GM19452 (cell line): ENCODE measurements around the gene KRT78.
"Not testable (repeated sequence)": the region's sequence is repeated elsewhere in the genome, so short reads cannot be mapped to it uniquely, and the experiment has no call there.

Experiments used
- ATAC-seq: cut with Tn5 transposase; IDR thresholded peaks from one replicate; pipeline ENCODE4 v1.9.1; 2021; ENCODE audit not compliant: unreplicated experiment

The KRT78 gene

DNA sequence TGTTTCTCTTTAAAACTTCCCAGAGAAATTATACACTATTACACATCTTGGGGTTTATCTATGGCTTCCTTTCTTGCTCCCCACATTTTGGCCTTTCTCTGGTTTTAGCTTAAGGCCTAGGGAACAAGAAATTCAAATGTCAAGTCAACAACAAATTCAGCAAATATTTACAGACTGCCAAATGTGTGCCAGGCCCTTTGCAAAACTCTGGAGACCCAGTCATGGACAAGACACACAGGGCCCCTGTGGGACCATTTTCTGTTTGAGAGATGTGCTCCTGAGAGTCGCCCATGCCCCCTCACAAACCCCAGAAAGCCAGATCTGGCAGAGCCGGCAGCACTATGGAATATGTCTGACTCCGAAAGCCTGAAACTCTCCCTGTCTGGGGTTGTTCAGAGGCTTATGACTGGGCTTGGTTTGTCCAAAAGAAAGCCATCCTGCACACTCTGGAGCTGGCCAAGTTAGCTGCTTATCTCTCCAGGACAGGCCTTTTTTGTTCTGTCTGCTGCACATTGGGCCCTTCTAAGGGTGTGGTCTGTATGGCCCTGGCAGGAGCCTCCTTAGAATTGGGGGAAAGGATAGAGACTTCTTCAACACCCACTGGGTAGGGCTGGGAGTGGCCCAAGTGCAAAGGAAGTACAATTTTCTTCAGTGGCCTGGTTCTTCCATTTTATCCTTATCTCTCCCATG is 51.8 kb downstream of the KRT78 start:
- ATAC-seq, result no peak

DNA sequence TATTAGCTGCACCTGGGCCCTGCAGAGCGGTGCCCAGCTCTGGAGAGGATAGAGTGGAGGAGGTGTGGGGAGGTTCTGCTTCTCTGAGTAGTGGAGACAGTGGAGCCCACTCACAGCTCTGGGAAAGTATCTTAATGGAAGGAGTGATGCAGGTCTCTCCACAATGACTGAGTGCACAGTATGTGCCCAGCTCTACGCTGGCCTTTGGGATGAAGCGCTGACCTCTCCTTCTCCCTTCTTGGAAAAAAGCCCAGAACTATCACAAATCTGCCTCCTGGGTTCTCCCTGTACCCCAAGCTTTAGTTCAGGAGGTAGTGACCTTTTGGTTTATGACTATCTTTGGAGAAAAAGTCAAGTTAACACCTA is 52.4 kb downstream of the KRT78 start:
- ATAC-seq, result no peak

DNA sequence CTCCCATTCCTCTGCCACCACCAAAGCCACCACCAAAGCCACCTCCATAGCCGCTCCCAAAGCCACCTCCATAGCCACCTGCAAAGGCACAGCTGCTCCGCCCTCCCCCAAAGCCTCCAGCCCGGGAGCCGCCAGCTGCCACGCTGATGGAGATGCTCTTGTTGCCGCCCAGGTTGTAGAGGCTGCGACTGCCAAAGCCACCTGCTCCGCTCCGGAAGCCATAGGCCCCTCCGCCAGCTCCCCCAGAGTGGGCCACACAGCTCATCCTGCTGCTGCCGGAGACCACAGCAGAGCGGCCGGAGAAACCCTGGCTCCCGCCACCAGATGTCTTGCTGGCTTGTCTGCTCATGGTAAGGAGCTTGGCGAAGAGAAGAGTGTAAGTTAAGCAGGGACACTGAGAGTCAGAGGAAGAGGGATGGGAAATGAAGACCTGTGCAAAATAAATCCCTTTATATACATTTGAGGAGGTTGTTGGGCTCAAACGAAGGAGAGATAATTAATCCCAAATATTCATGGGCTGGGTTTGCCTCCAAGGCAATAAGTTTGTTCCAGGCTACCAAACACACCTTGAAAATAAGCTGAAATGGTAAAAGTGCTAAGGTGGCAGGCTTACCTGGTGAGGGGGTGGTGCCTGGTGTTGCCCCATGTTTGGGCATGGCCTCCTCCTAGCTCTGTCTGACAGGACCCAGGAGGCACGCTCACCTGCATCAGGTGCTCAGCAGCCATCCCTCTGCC is 52.9 kb downstream of the KRT78 start, which contains the start of gene KRT3:
Gene KRT3, minus strand, starts transcription at position 424 of the 735 bp plus-strand sequence. Its CDS starts 75 bp downstream, at position 349.
- no peak for ATAC-seq

DNA sequence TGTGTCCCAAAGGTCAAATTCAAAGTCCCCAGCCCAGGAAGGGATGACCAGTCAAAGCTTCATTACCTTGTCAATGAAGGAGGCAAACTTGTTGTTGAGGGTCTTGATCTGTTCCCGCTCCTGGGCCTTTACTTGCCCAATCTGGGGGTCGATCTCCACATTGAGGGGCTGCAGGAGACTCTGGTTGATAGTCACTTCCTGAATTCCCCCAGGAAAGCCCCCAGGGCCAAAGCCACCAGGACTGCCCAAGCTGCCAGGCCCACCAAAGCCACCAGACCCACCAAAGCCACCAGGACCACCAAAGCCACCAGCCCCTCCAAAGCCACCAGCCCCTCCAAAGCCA is 53.5 kb downstream of the KRT78 start:
- not testable (repeated sequence) for ATAC-seq

- no peak for ATAC-seq
Observed at GRCh38 chr12:52794479-52795331, 54.1 kb downstream of the KRT78 start.

DNA sequence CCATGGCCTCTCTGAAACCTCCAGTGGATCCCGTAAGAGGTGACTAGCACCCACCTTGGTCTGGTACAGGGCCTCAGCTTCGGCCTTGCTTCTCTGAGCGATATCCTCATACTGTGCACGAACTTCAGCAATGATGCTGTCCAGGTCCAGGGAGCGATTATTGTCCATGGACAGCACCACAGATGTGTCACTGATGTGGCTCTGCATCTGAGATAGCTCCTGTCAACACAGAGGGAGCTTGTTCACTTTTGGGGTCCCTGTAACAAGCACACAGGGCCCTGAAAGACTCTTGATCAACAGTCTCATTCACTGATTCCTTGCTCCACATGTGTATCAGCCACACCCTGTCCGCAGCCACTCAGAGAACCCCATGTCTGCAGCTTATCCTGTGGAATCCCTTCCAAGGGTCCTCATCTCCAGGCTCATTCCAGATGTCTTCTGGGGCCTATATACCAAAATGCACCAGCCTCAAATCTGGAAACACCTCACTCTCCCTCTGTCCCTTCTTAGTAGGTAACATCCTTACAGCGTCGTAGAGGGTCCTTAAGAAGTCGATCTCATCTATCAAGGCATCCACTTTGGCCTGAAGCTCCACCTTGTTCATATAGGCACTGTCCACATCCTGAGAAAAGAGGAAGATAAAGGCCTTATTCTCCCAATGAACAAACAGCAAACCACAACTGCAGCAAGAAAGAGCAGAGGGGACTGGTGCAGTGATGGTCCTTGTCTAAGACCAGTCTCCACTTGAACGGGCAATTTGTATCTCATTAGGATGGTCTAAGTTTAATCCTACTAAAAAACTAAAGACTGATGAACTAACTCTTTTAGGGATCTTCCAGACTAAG is 56.4 kb downstream of the KRT78 start:
- no peak for ATAC-seq

DNA sequence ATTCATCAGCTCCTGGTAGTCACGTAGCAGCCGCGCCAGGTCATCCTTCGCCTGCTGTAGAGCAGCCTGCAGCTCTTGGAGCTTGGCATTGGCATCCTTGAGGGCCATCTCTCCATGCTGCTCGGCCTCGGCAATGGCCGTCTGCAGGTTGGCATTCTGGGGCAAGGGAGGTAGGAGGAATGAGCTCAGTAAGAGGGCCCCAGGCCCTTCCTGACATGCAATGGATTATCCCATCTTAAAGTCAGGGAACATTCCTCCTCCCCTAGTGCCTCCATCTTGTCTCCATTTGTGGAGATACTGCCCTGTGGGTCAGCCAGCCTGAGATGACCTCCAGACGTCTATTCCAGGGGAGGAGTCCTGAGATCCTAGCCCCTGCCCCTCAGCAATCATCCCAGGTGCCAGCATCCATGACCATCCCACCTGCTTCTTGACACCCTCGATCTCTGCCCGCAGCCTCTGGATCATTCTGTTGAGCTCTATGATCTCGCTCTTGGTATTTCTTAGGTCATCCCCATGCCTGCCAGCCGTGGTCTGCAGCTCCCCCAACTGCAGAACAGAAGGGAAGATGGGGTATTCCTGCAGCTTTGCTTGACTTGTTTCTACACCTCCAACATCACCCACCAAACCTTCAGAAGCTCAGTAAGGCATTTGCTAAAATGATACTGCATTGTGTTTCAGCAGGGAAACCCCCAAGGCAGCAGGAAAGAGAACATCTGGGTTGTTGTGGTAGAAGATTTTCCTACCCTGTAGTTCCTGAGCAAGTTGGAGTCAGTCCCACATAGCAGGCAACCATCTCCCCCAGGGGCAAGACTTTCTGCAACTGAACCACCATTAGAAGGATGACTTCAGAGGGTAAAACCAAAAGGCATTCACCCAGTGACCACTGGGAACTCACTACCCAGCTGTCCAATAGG is 57.3 kb downstream of the KRT78 start:
- ATAC-seq, result no peak

DNA sequence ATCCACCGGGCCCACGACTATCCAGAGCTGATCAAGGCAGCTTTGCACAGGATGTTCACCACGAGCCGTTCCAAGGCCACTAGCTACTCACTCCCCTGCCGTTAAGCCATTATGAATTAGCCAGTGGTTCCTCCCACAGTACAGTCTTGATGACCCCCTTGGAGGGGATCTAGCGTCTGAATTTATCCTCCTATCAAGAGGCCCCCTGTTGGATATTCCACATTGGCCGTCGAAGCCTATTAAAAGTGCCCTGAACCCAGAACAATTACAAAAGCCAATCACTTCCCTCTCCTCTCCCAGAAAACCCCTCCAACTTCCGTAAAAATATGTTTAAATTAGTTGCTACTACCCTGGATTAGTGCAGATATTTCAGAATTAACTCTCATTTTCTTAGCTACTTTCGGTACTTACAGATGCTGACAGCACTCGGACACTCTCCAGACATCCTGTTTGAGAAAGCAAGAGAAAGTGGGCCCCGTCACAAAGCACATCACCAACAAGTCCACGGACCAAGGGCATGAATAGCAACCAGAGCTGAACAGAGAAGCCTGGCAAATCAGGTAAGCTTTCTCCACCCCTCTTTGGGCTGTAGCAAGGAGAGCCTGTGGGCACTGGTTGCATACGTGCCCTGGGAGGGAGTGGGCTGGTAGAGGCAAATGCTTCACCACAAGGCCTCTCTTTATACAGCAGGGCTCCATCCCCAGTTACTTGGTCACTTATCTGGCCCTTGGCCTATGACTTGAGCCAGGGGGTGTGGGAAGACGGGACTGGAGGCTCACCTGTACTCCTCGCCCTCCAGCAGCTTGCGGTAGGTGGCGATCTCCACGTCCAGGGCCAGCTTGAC is 58.1 kb downstream of the KRT78 start:
- ATAC-seq, result no peak

DNA sequence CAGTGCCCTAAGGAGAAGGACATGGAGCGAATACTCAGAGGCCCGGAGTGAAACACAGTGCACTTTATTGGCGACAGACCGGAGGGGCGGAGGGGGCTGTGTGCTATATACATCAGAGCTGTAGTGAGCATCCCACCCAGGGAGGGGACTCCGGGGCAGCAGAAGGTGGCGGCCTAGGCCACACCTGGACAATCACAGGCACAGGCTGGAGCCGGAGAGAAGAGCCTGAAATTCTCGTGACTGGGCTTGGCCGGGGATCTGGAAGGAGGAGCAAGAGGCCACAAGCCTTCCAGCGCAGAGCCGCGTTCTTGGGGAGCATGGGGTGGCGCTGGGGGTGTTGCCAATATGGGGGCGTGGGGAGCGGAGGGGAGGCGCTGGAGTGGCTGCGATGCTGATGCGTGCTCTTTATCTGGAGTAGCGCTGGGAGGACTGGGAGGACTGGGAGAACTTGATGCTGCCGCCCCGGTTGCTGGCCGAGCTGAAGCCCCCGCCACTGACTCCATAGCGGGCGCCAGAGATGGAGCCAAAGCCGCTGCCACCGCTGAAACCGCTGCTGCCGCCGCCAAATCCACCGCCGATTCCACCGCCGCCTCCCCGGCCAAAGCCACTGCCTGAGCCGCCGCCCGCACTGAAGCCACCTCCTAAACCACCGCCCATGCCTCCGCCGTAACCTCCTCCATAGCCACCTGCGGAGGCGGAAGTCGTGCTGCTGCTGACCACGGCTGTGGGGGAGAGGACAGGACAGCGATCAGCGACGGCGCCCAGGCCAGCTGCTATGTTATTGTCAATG is 59.0 kb downstream of the KRT78 start:
- no peak for ATAC-seq

- ATAC-seq, result no peak
Observed at GRCh38 chr12:52788876-52789636, 59.7 kb downstream of the KRT78 start.

DNA sequence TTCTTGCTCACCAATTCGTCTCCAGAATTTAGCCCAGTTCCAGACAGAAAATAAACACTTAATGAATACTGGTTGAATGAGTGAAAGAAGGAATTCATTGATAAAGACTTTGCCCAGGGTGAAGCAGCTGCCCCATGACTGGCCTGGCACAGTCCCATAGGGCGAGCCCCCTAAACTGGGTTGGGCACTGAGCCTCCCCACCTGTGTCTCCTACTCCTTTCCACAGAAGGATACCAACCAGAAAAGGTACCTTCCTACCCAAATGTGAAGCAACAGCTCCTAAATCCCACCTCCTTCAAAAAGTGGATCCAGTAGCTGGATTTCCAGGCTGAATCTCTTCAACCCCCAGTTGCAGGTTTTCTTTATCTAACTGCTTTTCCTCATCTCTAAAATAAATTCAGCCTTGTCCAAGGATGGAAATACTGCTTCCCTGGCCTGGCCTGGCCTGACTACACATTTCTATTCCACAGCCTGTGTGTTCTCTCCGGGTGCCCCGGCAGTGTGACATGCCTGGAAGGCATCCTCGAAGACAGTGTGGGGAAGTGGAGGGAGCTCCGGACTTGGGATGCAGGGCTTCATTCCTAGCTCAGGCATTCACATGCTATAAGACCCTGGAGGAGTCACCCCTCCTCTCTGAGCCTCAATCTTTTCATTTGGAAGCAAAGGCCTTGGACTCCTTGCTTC is 60.5 kb downstream of the KRT78 start:
- ATAC-seq, result no peak
